ENCODE results near the gene EIF2B4. TPM values are rescaled to one million over a fixed set of nuclear protein-coding genes. Genes with fewer than 3 reads are reported as not detected.

Gene EIF2B4
- total and polyA plus RNA-seq, 4 donors: 19.6 to 55.4 (median 37.3) TPM

DNA sequence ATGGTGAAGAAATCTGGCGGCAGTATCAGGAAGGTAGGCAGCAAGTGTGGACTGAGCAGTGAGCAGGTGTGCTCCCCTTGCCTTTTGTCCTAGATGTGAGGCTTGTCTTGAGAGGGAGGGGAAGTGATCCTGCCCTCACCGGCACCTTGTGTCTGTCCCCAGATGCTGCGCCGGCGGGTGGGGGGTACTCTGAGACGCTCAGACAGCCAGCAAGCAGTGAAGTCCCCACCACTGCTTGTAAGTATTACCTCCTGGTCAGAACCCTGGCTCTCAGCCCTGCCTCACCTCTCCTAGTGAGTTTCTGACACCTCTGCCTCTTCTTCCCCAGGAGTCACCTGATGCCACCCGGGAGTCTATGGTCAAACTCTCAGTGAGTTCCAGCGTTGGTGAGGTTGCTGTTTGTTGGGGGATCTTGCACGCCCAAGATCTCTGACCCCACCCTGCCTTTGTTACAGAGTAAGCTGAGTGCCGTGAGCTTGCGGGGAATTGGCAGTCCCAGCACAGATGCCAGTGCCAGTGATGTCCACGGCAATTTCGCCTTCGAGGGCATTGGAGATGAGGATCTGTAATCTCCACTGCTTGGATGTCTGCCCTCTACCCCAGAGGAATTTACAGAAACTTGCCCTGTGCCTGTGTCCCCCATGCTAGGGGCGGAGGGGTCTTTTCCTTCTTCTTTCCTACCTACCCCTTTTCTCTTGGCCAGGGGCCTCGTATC, 6.2 kb upstream of the EIF2B4 start:
- 90 to 91% methylated on average over 16 of the region's 16 CpGs for WGBS, 2 donors
- ATAC-seq (ENCODE audit: insufficient read depth, low FRiP score): no peak

DNA sequence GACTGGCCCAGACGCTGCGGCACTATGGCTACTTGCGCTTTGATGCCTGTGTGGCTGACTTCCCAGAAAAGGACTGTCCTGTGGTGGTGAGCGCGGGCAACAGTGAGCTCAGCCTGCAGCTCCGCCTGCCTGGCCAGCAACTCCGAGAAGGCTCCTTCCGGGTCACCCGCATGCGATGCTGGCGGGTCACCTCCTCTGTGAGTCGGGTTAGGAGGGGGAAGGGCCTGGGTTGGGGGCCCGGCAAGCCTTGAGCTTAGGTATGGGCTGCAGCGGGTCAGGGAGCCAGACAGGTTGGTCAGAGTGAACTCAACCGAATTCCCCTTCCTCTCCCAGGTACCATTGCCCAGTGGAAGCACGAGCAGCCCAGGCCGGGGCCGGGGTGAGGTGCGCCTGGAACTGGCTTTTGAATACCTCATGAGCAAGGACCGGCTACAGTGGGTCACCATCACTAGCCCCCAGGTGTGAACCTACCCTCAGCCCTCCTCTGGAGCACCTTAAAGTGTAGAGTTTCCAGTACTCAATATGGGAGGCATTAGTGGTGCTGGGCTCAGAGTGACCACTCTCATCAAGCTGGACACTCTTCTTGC, 5.5 kb upstream of the EIF2B4 start:
- Histone ChIP-seq H3K9ac (ENCODE audit: insufficient read depth in 1 of 2, low read length in 2 of 2) (no peak overlapping the region), H3K27ac (ENCODE audit: low read depth in 1 of 2, low read length in 1 of 2) (no peak overlapping the region), H3K4me3 (no peak overlapping the region), H3K4me1 (ENCODE audit: control insufficient read depth in 5 of 5, insufficient read depth in 5 of 5, low read length in 5 of 5) (peaks cover 0 to 21% (median 12%) of the 10 kb centered on the region in 5 donors), H3K9me3 (ENCODE audit: control insufficient read depth in 4 of 4, insufficient read depth in 3 of 4, low read length in 3 of 4) (no peaks in the 10 kb centered on the region), H3K27me3 (ENCODE audit: control insufficient read depth in 3 of 3, insufficient read depth in 3 of 3, low read length in 2 of 3) (no peaks in the 10 kb centered on the region), H3K36me3 (ENCODE audit: control insufficient read depth in 4 of 4, insufficient read depth in 4 of 4, low read length in 4 of 4) (peaks cover 16 to 55% (median 45%) of the 10 kb centered on the region in 4 donors)
- TF ChIP-seq, protein P1, sequence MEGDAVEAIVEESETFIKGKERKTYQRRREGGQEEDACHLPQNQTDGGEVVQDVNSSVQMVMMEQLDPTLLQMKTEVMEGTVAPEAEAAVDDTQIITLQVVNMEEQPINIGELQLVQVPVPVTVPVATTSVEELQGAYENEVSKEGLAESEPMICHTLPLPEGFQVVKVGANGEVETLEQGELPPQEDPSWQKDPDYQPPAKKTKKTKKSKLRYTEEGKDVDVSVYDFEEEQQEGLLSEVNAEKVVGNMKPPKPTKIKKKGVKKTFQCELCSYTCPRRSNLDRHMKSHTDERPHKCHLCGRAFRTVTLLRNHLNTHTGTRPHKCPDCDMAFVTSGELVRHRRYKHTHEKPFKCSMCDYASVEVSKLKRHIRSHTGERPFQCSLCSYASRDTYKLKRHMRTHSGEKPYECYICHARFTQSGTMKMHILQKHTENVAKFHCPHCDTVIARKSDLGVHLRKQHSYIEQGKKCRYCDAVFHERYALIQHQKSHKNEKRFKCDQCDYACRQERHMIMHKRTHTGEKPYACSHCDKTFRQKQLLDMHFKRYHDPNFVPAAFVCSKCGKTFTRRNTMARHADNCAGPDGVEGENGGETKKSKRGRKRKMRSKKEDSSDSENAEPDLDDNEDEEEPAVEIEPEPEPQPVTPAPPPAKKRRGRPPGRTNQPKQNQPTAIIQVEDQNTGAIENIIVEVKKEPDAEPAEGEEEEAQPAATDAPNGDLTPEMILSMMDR (IDR thresholded peaks at IDR 0.05; ENCODE audit: control extremely low read depth, extremely low read depth): no peak
- no peak for ATAC-seq (ENCODE audit: insufficient read depth, low FRiP score)
- WGBS, 2 donors: 94 to 95% methylated on average over 19 to 20 of the region's 20 CpGs
- no peak for DNase-seq

More for the DNA sequence above, 6.2 kb upstream of the EIF2B4 start:
- TF ChIP-seq, protein P1 (IDR thresholded peaks at IDR 0.05; ENCODE audit: control extremely low read depth, extremely low read depth): no peak
- Histone ChIP-seq H3K9ac (ENCODE audit: insufficient read depth in 1 of 2, low read length in 2 of 2) (no peak overlapping the region), H3K27me3 (ENCODE audit: control insufficient read depth in 3 of 3, insufficient read depth in 3 of 3, low read length in 2 of 3) (no peaks in the 10 kb centered on the region), H3K4me3 (no peak overlapping the region), H3K27ac (ENCODE audit: low read depth in 1 of 2, low read length in 1 of 2) (no peak overlapping the region), H3K4me1 (ENCODE audit: control insufficient read depth in 5 of 5, insufficient read depth in 5 of 5, low read length in 5 of 5) (peaks cover 2 to 23% (median 12%) of the 10 kb centered on the region in 5 donors), H3K9me3 (ENCODE audit: control insufficient read depth in 4 of 4, insufficient read depth in 3 of 4, low read length in 3 of 4) (no peaks in the 10 kb centered on the region), H3K36me3 (ENCODE audit: control insufficient read depth in 4 of 4, insufficient read depth in 4 of 4, low read length in 4 of 4) (peaks cover 16 to 55% (median 45%) of the 10 kb centered on the region in 4 donors)
- no peak for DNase-seq

DNA sequence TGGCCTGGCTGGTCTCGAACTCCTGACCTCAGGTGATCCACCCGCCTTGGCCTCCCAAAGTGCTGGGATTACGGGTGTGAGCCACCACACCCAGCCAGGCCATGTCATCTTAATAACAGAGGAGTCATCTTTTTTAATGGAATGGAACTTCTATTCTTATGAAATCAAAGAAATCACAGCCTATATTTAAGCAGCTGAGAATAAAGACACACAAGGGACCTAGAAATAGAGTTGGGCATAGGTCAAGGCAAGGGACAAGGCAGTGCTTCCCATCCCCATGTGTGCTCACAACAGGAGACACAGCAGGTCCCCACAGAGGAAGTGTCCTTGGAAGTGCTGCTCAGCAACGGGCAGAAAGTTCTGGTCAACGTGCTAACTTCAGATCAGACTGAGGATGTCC, 3.4 kb upstream of the EIF2B4 start:
- peaks cover 2 to 15% (median 8%) of the 10 kb centered on the region in 5 donors for H3K4me1 ChIP-seq (ENCODE audit: control insufficient read depth in 5 of 5, insufficient read depth in 5 of 5, low read length in 5 of 5)
- no peak for DNase-seq
- no peaks in the 10 kb centered on the region for H3K9me3 ChIP-seq (ENCODE audit: control insufficient read depth in 4 of 4, insufficient read depth in 3 of 4, low read length in 3 of 4)
- H3K27me3 ChIP-seq (ENCODE audit: control insufficient read depth in 3 of 3, insufficient read depth in 3 of 3, low read length in 2 of 3): no peaks in the 10 kb centered on the region
- 87 to 95% methylated on average over 5 of the region's 5 CpGs for WGBS, 2 donors
- peaks cover 16 to 52% (median 47%) of the 10 kb centered on the region in 4 donors for H3K36me3 ChIP-seq (ENCODE audit: control insufficient read depth in 4 of 4, insufficient read depth in 4 of 4, low read length in 4 of 4)
- H3K9ac ChIP-seq (ENCODE audit: insufficient read depth in 1 of 2, low read length in 2 of 2): no peak overlapping the region
- no peak overlapping the region for H3K27ac ChIP-seq (ENCODE audit: low read depth in 1 of 2, low read length in 1 of 2)
- no peak overlapping the region for H3K4me3 ChIP-seq
- TF ChIP-seq, protein P1 (IDR thresholded peaks at IDR 0.05; ENCODE audit: control extremely low read depth, extremely low read depth): no peak
- ATAC-seq (ENCODE audit: insufficient read depth, low FRiP score): no peak
